DMS153 treated with DMSO at 0.1 percent for 48 hours (cell line): ENCODE data around the gene IGFL2.
A peak's percentile ranks its signal among the peaks of the same experiment; 100 is the strongest.
"Not testable (repeated sequence)": the region's sequence is repeated elsewhere in the genome, so short reads cannot be mapped to it uniquely, and the experiment has no call there.

Source experiments
- DNase-seq: peaks from one replicate; lab custom pipeline; 2025; ENCODE audit not compliant: unreplicated experiment; lab: John Stamatoyannopoulos, UW

The IGFL2 gene

DNA sequence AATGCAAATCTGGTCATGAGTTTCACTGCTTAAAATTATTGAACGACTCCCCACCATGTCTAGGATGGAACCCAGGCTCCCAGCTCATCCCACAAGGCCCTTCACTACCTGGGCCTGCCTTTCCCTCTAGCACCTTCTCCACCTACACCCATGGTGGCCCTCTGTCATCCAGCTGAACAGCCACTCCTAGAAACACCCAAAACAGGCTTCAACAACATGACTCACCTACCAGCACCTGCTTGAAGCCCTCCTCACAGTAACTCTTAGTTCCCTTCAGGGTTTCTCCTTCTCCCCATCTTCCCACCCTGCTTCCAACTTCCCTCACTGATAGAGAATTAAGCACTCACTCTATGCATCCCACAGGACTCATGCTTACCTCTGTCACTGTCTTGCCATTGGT lies 6.6 kb upstream of the IGFL2 start:
- no peak for DNase-seq

DNA sequence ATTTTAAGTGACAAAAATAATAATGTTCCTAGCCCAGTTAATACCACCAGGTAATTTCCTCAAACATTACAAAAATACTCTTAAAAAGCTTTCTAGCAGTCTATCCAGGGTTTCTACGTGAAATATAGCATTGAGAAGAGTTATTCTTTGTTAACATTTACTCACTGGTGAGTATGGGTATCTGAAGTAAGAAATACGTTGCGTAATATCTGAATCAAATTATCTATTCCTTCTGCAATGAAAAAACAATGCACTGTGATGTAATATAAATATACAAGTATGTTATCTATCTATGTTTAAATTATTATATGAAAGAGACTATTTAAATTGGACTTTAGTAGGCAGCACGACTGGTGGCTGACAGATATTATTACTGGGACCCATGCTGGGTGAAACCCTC lies 5.7 kb upstream of the IGFL2 start:
- DNase-seq = no peak

DNA sequence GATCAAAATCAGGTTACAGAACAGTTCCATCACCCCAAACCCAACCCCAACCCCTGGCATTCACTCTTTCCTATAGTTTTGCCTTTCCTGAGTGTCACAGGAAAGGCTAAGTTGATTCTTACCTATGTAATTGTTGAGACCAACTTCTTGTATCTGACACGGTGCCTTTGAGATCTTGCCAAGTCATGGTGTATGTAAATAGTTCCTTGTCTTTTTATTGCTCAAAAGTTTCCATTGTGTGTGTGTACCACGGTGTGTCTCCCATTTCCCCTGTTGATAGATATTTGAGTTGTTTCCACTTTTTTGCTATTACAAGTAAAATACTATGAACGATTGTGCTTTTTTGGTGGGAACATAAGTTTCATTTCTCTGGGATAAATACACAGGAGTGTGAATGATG lies 3.3 kb upstream of the IGFL2 start:
- DNase-seq = no peak

DNA sequence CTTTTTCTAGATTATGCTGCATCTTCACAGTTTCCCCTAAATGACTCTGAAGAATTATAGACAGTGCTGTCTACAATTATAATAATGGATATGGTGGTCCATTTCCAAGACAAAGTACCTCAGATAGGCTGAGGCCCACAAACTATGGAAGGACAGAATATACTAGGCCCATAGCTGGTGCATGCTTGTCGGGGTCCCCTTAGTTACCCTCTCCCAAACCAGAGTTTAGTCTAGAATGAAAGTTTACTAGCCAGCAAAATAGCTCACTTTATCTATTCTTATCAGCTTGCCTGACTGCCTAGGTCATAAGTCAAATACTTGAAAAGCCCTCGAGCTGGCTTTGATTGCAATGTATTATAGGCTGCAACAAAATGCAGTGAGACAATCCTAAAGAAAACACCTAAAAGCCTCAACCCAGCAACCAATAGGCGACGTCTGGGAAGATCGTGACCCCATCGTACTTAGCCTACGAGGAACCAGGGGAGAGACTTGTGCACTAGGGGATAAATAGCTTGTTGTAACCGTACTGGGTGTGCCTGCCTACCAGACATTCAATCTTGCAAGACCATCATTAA lies 785 bp upstream of the IGFL2 start:
- DNase-seq = no peak

DNA sequence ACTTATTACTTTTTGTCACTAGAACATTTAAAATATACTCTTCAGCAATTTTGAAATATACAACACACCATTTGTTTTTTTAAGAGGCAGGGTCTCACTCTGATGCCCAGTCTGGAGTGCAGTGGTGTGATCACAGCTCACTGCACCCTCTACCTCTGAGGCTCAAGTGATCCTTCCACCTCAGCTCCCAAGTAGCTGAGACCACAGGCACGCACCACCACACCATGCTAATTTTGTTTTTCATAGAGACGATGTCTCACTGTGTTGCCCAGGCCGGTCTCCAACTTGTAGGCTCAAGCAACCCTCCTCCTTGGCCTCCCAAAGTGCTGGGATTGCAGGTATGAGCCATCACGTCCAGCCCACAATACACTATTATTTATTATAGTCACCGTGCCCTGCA lies 2.6 kb downstream of the IGFL2 start:
- no peak for DNase-seq

DNA sequence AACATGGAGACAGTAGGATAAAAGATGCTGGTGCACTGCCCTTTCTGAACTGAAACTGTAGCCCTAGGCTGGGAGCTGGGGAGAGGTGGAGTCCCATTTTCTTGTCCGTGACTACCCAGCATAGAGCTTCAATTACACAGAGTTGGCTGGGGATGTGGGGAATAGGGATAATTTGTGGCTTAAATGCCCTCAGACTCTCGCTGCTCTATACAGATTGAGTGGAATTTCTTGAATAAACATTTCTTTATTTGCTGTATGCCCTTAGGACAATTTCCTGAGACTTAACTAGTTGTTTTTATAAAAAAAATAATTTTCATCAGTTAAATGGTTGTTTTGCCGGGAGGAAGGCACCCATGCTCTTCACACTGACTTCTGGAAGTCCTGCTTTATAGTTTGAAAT lies 7.2 kb downstream of the IGFL2 start:
- DNase-seq = no peak

DNA sequence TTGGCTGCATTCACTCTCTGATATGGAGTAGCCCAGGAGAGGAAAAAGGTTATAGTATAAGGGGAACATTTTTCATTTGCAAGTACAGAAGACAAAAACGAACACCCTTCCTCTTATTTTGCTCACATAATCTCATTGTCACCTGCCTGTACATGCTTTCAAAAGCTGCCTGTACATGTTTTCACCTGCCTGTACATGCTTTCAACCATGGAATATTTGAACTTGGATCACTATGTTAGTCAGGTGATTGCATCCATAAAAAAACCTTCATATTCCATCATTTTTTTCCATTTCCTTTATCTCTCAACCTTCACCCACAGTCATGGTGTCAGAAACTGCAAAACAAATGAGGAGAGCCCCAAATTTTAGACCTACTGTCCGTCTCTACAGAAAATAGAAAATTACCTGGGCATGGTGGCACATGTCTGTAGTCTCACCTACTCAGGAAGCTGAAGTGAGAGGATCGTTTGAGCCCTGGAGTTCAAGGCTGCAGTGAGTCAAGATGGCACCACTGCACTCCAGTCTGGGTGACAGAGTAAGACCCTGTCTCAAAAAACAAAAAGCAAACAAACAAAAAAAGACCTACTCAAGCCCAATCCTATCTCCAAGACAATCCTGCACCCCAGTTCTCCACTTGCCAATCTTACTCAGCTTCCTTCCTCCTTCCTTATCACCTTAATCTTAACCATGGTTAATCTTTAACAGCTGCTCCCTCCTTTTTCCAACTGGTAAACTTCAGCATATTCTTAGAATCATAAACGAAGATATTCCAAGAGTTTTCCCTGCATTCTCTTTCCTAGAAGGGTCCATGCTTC lies 11.6 kb downstream of the IGFL2 start:
- DNase-seq = no peak

DNA sequence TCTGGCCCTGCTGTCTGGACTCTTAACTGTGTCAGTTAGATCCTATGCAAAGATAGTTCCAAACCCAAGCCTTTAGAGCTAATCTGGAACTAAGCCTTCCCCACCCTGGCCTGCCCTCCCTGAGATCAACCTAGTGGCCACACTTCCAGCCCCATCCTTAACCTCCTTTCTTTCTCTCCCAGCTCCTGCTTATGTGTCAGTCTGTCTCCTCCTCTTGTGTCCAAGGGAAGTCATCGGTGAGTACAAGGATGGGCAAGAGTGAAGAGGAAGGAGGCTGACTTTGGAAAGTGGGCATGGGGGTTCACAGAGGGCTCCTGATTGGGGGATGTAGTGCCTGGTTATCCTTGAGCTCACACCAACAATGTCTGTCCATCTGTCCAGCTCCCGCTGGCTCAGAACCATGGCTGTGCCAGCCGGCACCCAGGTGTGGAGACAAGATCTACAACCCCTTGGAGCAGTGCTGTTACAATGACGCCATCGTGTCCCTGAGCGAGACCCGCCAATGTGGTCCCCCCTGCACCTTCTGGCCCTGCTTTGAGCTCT lies 12.3 kb downstream of the IGFL2 start:
- no peak for DNase-seq

DNA sequence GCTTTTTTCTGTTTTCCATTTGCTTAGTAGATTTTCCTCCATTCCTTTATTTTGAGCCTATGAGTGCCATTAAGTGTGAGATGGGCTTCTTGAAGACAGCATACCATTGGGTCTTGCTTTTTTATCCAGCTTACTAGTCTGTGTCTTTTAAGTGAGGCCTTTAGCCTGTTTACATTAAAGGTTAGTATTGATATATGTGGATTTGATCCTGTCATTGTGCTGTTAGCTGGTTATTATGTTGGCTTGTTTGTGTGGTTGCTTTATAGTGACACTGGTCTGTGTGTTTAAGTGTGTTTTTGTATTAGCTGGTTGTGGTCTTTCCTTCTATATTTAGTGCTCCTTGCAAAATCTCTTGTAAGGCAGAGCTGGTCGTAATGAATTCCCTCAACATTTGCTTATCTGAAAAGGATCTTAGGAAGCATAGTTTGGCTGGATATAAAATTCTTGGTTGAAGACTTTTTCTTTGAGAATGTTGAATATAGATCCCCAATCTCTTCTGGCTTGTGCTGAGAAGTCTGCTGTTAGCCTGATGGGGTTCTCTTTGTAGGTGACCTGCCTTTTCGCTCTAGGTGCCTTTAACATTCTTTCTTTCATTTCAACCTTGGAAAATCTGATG lies 13.7 kb downstream of the IGFL2 start:
- DNase-seq = not testable (repeated sequence)

DNA sequence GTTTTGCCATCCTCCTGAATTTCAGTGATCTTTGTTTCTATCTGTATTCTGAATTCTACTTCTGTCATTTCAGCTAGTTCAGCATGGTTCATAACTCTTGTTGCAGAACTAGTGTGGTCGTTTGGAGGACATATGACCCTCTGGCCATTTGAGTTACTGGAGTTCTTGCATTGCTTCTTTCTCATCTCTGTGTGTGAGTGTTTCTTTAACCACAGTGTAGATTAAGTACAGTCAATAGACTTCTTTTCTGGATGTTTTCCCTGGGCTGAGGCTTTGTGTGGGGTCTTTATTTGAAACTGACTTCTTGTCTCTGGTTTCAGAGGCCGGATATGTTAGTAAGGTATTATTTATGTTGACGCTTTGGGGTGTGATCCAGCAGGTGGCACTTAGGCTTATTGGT lies 14.7 kb downstream of the IGFL2 start:
- no peak for DNase-seq

DNA sequence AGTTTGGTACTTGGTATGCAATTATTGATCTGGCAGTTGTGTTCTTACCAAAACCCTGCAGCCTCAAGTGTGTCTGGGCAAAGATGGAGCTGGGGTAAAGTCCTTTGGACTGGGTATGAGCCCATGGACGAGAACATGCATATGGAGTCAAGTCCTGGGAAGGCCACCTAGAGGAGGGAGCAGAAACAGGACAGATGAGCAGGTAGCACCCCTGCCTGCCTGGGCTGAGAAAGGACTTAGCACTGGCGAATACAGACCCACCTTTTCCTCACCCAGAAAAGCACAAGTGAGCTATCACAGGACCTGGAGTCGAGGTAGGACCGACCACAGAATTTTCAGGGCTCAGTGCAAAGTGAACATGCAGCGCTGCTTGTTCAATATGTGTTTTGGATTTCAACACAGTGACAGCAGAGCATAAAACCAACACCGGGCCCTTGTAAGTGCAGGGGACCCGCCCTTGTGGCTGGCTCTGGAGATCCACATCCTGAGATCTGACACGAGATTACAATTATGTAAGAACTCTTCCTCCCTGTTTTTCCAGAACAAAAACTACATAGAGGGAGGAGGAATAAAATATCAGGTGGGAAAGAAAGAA lies 25.9 kb downstream of the IGFL2 start:
- DNase-seq = no peak

DNA sequence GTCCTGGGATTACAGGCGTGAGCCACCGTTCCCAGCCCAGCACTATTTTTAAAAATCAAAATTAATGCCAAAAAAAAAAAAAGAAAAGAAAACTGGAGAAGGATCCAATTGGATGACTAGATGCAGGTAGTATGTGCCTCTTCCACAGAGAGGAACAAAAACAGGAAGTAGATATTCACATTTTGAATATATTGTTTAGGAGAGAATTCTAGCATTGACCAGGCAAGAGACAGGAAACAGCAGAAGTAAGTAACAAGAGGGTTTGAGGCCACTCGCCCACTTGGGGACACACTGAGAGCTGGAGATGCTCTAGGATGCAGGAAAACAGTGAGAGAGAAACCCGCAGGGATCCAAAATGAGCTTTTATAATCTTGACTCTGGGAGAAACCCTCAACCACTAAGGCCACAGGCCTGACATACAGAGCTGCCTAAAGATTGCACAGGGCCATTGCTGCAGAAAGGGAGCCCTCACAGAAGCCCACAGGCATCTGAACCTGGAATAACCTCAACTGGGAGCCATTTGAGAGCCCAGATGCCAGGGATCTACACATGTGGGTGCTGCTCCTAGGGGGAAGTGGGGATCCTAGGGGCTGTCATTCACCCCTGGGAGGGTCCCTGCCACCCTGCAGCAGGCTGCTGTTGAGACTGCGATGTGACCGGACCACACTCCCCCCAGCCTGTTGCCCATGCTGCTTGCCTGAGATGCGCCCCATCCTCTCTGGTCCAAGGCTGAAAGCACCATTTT lies 28.2 kb downstream of the IGFL2 start:
- no peak for DNase-seq

DNA sequence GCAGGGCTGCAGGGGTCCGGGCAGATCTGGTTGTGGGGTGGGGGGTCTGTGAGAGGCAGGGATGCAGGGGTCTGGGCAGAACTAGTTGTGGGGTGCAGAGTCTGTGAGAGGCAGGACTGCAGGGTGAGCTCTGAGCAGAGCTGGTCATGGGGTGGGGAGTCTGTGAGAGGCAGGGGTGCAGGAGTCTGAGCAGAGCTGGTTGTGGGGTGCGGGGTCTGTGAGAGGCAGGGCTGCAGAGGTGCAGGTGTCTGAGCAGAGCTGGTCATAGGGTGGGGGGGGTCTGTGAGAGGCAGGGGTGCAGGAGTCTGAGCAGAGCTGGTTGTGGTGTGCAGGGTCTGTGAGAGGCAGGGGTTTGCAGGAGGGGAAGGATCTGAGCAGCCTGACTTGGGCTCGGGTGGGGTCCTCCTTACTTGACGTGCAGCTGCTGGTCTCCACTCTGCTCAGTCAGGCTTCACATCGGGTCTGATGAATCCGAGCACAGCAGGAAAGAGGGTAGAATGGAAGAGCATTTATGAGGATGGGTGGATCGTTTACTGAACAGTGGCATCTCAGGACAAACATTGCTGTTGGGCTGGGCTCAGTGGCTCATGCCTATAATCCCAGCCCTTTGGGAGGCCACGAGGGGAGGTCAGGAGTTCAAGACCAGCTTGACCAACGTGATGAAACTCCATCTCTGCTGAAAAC lies 31.2 kb downstream of the IGFL2 start:
- no peak for DNase-seq

DNA sequence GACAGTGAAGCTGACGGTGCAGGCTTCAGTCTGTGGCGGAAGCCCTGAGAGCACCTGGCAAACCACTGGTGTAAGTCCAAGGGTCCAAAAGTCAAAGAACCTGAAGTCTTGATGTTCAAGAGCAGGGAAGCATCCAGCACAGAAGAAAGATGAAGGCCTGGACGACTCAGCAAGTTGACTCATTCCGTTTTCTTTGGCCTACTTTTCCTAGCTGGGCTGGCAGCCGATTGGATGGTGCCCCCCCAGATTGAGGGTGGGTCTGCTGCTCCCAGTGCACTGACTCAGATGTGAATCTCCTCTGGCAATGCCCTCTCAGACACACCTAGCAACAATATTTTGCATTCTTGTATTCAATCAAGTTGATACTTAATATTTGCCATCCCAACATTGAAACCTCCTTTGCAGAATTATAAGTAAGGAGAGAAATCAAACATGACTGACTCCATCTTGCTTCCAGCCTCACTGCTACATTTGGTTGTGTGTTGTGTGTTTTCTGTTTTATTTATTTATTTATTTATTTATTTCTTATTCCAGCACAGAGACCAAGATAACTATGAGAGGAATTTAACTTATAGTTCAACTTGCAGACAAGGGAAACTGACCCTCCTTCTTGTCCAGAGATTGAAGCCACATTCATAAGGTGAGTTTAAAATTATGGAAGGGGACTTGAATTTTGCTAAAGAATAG lies 32.8 kb downstream of the IGFL2 start:
- DNase-seq = no peak

DNA sequence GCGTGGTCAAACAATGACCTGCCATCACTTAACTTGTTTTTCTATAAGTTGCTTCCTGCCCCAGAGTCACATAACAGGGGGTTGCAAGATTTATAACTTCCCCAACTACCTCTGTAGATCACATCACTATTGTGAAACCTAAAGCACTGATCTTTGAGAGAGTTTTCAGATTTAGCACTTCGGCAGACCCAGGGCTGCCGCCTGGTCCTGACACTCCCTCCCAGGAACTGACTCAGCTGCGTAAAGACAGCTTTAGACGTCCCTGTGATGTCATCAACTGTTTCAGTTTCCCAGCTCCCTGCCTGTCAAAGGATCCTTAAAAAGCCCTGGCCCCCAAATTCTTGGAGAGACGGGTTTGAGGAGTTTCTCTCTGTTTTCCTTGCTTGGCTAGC lies 33.3 kb downstream of the IGFL2 start:
- no peak for DNase-seq

DNA sequence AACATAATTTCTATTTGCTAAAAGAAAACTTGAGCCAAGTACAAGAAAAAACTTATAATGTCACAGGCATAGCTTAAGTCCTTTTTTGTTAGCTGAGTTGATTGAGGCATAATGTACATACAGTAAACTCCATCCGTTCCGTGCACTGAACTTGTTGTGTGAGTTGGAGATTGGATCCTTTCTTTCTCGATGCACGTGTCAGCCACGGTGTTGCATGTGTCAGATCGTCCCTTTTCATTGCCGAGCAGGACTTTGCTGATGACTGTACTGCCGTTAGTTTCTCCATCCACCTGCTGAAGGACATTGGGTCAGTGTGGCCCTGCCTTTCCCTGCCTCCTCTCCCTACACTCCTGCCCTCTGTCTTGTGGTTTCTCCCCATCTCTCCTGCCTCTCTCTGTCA lies 34.4 kb downstream of the IGFL2 start:
- no peak for DNase-seq

DNA sequence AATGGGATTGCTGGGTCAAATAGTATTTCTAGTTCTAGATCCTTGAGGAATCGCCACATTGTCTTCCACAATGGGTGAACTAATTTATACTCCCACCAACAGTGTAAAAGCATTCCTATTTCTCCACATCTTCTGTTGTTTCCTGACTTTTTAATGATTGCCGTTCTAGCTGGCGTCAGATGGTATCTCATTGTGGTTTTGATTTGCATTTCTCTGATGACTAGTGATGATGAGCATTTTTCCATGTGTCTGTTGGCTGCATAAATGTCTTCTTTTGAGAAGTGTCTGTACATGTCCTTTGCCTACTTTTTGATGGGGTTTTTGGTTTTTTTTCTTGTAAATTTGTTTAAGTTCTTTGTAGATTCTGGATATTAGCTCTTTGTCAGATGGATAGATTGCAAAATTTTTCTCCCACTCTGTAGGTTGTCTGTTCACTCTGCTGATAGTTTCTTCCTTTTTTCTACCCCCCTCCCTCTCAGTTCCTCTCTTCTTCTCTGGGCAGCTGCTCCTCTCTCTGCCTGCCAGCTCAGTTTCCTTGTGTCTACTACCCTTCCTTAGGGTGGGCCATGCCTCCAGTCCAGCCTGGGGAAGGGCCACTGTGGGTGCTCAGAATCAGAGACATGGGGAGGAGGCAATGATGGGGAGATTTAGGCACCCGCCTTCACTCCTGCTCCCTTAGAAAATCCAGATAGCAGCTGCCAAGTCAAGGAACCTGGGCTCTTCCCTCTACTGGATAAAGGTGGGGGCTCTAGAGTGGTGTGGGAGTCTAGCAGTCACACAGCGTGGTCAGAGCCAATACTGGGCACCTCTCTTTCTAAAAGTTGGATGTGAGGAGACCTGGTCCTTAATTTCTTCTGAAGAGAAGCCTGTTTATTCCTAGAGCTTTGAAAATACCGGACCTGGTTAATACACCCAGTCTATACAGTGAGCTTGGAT lies 37.0 kb downstream of the IGFL2 start:
- not testable (repeated sequence) for DNase-seq

DNA sequence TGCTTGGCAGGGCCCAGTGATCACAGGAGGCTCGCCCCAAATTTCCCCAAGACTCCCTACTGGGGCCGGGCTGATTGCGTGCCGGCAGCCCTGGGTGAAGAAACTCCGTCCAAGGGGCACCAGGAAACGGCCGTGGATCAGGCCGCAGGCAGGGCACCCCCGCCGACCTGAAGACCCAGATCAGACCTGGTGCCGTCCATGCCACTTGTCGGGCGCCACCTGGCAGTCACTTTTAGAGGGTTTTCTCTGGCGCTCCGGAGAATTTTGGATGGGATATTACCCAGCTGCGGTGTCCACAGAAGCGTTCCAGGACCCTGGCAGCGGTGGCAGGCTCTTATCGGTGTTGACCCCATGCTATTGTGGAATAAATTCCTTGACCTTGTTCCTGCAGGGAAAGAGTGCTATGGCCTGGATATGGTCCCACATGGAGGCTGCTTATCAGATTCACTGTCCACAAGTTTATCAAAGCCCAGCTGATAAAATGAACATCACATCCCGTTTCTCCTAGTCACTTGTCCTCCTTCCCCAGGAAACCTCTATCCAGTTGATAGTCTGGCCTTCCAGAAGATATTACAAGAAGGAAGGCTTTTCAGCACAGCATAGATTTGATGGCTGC lies 38.2 kb downstream of the IGFL2 start:
- DNase-seq = no peak

DNA sequence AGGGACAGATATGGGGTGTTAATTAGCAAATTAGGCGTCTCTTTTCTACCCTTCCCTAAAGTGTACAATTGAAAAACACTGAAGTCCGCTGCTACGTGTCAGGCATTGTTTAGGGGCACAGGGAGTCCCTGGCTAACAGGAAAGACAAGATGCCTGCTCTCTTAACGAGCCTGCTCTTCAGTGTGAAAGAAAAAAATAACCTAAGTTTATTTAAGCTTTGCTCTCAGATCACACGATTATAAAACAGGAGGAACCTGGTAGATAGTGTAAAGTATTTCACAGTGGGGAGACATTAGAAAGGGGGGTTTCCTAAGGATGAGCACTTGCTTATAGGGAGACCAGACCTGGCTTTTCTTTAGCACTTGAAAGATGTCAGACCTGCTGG lies 38.7 kb downstream of the IGFL2 start:
- peak; percentile 4 for DNase-seq
